T47D (cell line): ENCODE results near the gene FANK1.
"Not testable (repeated sequence)": the region's sequence is repeated elsewhere in the genome, so short reads cannot be mapped to it uniquely, and the experiment has no call there.

ENCODE experiments used
- DNase-seq, 2 experiments: peaks; one replicate each; pipeline versions ENCODE4 v3.0.0 to v3.0.0-alpha.2; 2011 to 2012; ENCODE audit warnings: low read depth in 1 of 2, low spot score in 1 of 2
- JUND ChIP-seq: IDR thresholded peaks from 2 replicates; pipeline ENCODE4 v1.6.1; 2012; ENCODE audit warnings: low read depth
- in situ Hi-C: cut with HindIII; loops from 2 replicates; pipeline ENCODE4 v1.10.0; 2016; ENCODE audit warnings: low sequenced_read_pairs, low pct_unique_long_range_greater_than_20kb

Gene FANK1

GRCh38 chr10:125908813-125909212, 12.4 kb downstream of the FANK1 start:
- DNase-seq, in situ Hi-C loops: not testable (repeated sequence)

GRCh38 chr10:125909491-125909890, 13.1 kb downstream of the FANK1 start:
- DNase-seq, in situ Hi-C loops: not testable (repeated sequence)

GRCh38 chr10:125911145-125911544, 14.8 kb downstream of the FANK1 start:
- TF ChIP-seq JUND, result no peak
- DNase-seq, result no peak
- in situ Hi-C loops, result no loop called here

GRCh38 chr10:125911990-125912389, 15.6 kb downstream of the FANK1 start:
- DNase-seq, result peak in 1 of 2 experiments; percentile 29
- in situ Hi-C loops, result no loop called here
- no peak for TF ChIP-seq JUND

GRCh38 chr10:125913277-125913676, 16.9 kb downstream of the FANK1 start:
- in situ Hi-C loops, DNase-seq: not testable (repeated sequence)

GRCh38 chr10:125916977-125917376, 20.6 kb downstream of the FANK1 start:
- in situ Hi-C loops, result no loop called here
- no peak for TF ChIP-seq JUND
- no peak for DNase-seq

GRCh38 chr10:125917704-125918361, 21.5 kb downstream of the FANK1 start:
- in situ Hi-C loops, result not testable (repeated sequence)

GRCh38 chr10:125921643-125922306, 25.4 kb downstream of the FANK1 start:
- DNase-seq, result not testable (repeated sequence)

More at GRCh38 chr10:125917704-125918361, 21.5 kb downstream of the FANK1 start:
- DNase-seq, result not testable (repeated sequence)

GRCh38 chr10:125925262-125925834, 29.0 kb downstream of the FANK1 start:
- in situ Hi-C loops, result no loop called here
- no peak for TF ChIP-seq JUND

More at GRCh38 chr10:125921643-125922306, 25.4 kb downstream of the FANK1 start:
- in situ Hi-C loops, result not testable (repeated sequence)

GRCh38 chr10:125926247-125926646, 29.9 kb downstream of the FANK1 start:
- TF ChIP-seq JUND, result no peak
- in situ Hi-C loops, result no loop called here
- DNase-seq, result no peak

More at GRCh38 chr10:125925262-125925834, 29.0 kb downstream of the FANK1 start:
- DNase-seq, result no peak

- in situ Hi-C loops, DNase-seq: not testable (repeated sequence)
Observed at GRCh38 chr10:125927265-125927664, 30.9 kb downstream of the FANK1 start.

- no peak for TF ChIP-seq JUND
Observed at GRCh38 chr10:125928928-125929585, 32.7 kb downstream of the FANK1 start.

GRCh38 chr10:125929618-125930017, 33.3 kb downstream of the FANK1 start:
- in situ Hi-C loops, result no loop called here
- no peak for DNase-seq
- no peak for TF ChIP-seq JUND

More at GRCh38 chr10:125928928-125929585, 32.7 kb downstream of the FANK1 start:
- DNase-seq, result no peak
- in situ Hi-C loops, result no loop called here
